ENCODE data around the gene AGAP5. TPM values are rescaled to one million over a fixed set of nuclear protein-coding genes. Genes with fewer than 3 reads are reported as not detected.

Gene AGAP5
- total and polyA plus RNA-seq, 10 of the 15 experiments (the other 5 are each of a cell fraction or from before 2014, with no cell fraction given) = 0.68 to 8.5 (median 6.7) TPM; not detected in 1

DNA sequence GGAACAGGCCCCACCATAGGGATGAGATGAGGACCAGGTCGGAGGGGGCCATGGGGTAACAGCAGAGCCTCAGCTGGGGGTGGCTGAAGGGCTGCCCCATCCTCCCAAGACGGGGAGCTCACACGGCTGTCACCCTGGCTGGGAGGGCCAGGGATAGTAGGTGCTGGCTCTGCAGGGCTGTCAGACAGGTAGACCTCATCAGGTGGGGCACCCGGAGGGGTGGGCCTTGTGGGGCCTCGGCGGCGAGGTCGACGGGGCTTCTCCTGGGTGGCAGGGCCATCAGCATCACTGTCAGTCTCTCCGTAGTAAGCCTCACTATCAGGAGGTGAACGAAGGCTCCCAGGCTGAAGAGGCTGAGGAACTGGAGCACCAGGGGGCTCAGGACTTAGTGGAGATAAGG lies 44.7 kb downstream of the AGAP5 start:
- Histone ChIP-seq H3K4me2 (ENCODE audit: control insufficient read depth, insufficient read depth) (no peak overlapping the region), H3K4me3 (no peak overlapping the region), H3K4me1 (ENCODE audit: control insufficient read depth, insufficient read depth, low read length) (peaks cover 30% of the 10 kb centered on the region), H3K27ac (ENCODE audit: control insufficient read depth, insufficient read depth) (no peak overlapping the region), H2AFZ (ENCODE audit: control insufficient read depth, low read depth, low read length) (no peak overlapping the region), H3K36me3 (ENCODE audit: control insufficient read depth in 2 of 2, insufficient read depth in 2 of 2, low read length in 1 of 2) (no peaks in the 10 kb centered on the region), H3K27me3 (replicated peaks in 1 of 2; ENCODE audit: control insufficient read depth in 2 of 2, insufficient read depth in 2 of 2, low read length in 1 of 2) (no peaks in the 10 kb centered on the region), H3K9me3 (replicated peaks; ENCODE audit: control insufficient read depth, insufficient read depth, low read length) (no peaks in the 10 kb centered on the region), H3K79me2 (ENCODE audit: control insufficient read depth, insufficient read depth, low read length) (no peaks in the 10 kb centered on the region), H4K20me1 (ENCODE audit: control insufficient read depth, insufficient read depth) (no peaks in the 10 kb centered on the region), H3K9ac (ENCODE audit: control insufficient read depth, insufficient read depth, low read length) (no peak overlapping the region)
- POLR2A ChIA-PET = interaction anchor here (0.9 to 1.8 kb wide), 3 partner anchors 78 to 132 kb away, joined by 4 to 5 read pairs (median 4); partner anchors contain the start of gene ZSWIM8
- ATAC-seq = no peak
- FAIRE-seq = no peak
- intact Hi-C loops (cut with micrococcal nuclease; ENCODE audit: unreplicated experiment) (loop anchor here (10.0 kb wide), 1 partner anchor 132 kb away; the partner anchor contains the start of genes CHCHD1 and ZSWIM8), in situ Hi-C loops (cut with MboI) (no loop called here)
- TF ChIP-seq NR2C2 (IDR thresholded peaks at IDR 0.05; ENCODE audit: borderline replicate concordance, control insufficient read depth, insufficient read length, low read depth) (no peak), SMAD1 (IDR thresholded peaks at IDR 0.05; ENCODE audit: low read depth, partially characterized antibody) (no peak), NBN (IDR thresholded peaks at IDR 0.05) (no peak), KDM1A (IDR thresholded peaks at IDR 0.05; ENCODE audit: borderline replicate concordance) (no peak), SIN3A (IDR thresholded peaks at IDR 0.05; ENCODE audit: low read depth, low read length) (no peak)
- TF ChIP-seq, protein P1, sequence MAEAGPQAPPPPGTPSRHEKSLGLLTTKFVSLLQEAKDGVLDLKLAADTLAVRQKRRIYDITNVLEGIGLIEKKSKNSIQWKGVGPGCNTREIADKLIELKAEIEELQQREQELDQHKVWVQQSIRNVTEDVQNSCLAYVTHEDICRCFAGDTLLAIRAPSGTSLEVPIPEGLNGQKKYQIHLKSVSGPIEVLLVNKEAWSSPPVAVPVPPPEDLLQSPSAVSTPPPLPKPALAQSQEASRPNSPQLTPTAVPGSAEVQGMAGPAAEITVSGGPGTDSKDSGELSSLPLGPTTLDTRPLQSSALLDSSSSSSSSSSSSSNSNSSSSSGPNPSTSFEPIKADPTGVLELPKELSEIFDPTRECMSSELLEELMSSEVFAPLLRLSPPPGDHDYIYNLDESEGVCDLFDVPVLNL (IDR thresholded peaks at IDR 0.05; ENCODE audit: low read depth, low read length) = no peak
- 76% methylated on average over 11 of the region's 11 CpGs for WGBS (ENCODE audit: insufficient coverage, insufficient replicate concordance, low lambda C conversion rate, missing lambda C conversion rate)
- CTCF ChIA-PET = interaction anchor here (1.0 to 2.9 kb wide), 6 partner anchors 9 to 226 kb away, joined by 3 to 14 read pairs (median 6); partner anchors contain the start of gene CHCHD1
- SMC1A ChIA-PET (ENCODE audit: uncharacterized antibody, unreplicated experiment) = interaction anchor here (1.0 to 2.0 kb wide), 4 partner anchors 124 to 228 kb away, joined by 3 to 6 read pairs (median 4); no protein-coding TSS in a partner anchor
- BruUV-seq (replicated peaks) = no TSS peak
- RAD21 ChIA-PET (ENCODE audit: unreplicated experiment) = interaction anchor here (1.1 to 3.2 kb wide), 4 partner anchors 9 to 226 kb away, joined by 3 to 12 read pairs (median 6); a partner anchor contains a TSS
- DNase-seq (ENCODE audit: low read depth, low spot score) = no peak
